ENCODE data around the gene BTNL9.
A peak's percentile ranks its signal among the peaks of the same experiment; 100 is the strongest.

BTNL9 gene

GRCh38 chr5:181020688-181021087, 19.4 kb upstream of the BTNL9 start:
- Histone ChIP-seq H2BK120ac (ENCODE audit: insufficient read depth, low read length, poor library complexity) (no peak overlapping the region), H3K27me3 (ENCODE audit: insufficient read depth, low read length) (no peaks in the 10 kb centered on the region), H2BK12ac (ENCODE audit: low read length) (no peak overlapping the region), H3K23ac (ENCODE audit: low read length) (no peak overlapping the region), H3K4me2 (ENCODE audit: low read length) (no peak overlapping the region), H3K79me1 (ENCODE audit: low read length) (no peaks in the 10 kb centered on the region), H4K8ac (ENCODE audit: low read depth, low read length) (no peak overlapping the region), H3K14ac (ENCODE audit: low read length) (no peak overlapping the region), H3K36me3 (ENCODE audit: control insufficient read depth in 1 of 2, insufficient read depth in 2 of 2, low read length in 2 of 2) (no peaks in the 10 kb centered on the region), H3K9ac (ENCODE audit: low read length) (no peak overlapping the region), H4K91ac (ENCODE audit: low read depth, low read length) (no peak overlapping the region), H3K9me3 (ENCODE audit: insufficient read depth, low read depth, low read length) (peaks cover 10% of the 10 kb centered on the region), H2BK5ac (ENCODE audit: low read depth, low read length, poor library complexity) (no peak overlapping the region), H3K4ac (ENCODE audit: low read depth, low read length) (no peak overlapping the region), H4K12ac (ENCODE audit: low read depth, low read length) (no peak overlapping the region), H3K4me3 (ENCODE audit: low read depth, low read length) (no peak overlapping the region), H3K4me1 (ENCODE audit: control insufficient read depth in 1 of 2, insufficient read depth in 2 of 2, low read length in 2 of 2) (no peaks in the 10 kb centered on the region), H2AFZ (ENCODE audit: insufficient read depth, low read length, poor library complexity) (no peak overlapping the region), H3K79me2 (ENCODE audit: control insufficient read depth, insufficient read depth, low read length, poor library complexity) (no peaks in the 10 kb centered on the region), H2AK5ac (ENCODE audit: low read length) (no peak overlapping the region), H3K18ac (ENCODE audit: low read length) (no peak overlapping the region), H3K27ac (ENCODE audit: low read depth, low read length) (no peak overlapping the region)
- DNase-seq = no peak
- no CpG with 5 or more reads among the region's 3 CpGs for WGBS (ENCODE audit: extremely low coverage, insufficient coverage, insufficient read length)

GRCh38 chr5:181024245-181025064, 15.6 kb upstream of the BTNL9 start:
- no peaks in the 10 kb centered on the region for H3K79me2 ChIP-seq (ENCODE audit: control insufficient read depth, insufficient read depth, low read length, poor library complexity)
- H4K91ac ChIP-seq (ENCODE audit: low read depth, low read length) = no peak overlapping the region
- no peak overlapping the region for H4K12ac ChIP-seq (ENCODE audit: low read depth, low read length)
- no peak for DNase-seq
- no peak overlapping the region for H2AK5ac ChIP-seq (ENCODE audit: low read length)
- H3K27ac ChIP-seq (ENCODE audit: low read depth, low read length) = no peak overlapping the region
- H3K18ac ChIP-seq (ENCODE audit: low read length) = no peak overlapping the region
- no peak overlapping the region for H3K4ac ChIP-seq (ENCODE audit: low read depth, low read length)
- H3K4me2 ChIP-seq (ENCODE audit: low read length) = no peak overlapping the region
- no peak overlapping the region for H4K8ac ChIP-seq (ENCODE audit: low read depth, low read length)
- H3K14ac ChIP-seq (ENCODE audit: low read length) = no peak overlapping the region
- H2BK120ac ChIP-seq (ENCODE audit: insufficient read depth, low read length, poor library complexity) = no peak overlapping the region
- H3K27me3 ChIP-seq (ENCODE audit: insufficient read depth, low read length) = no peaks in the 10 kb centered on the region
- no peaks in the 10 kb centered on the region for H3K4me1 ChIP-seq (ENCODE audit: control insufficient read depth in 1 of 2, insufficient read depth in 2 of 2, low read length in 2 of 2)
- H3K9ac ChIP-seq (ENCODE audit: low read length) = peak overlapping the region; percentile 45
- no peaks in the 10 kb centered on the region for H3K36me3 ChIP-seq (ENCODE audit: control insufficient read depth in 1 of 2, insufficient read depth in 2 of 2, low read length in 2 of 2)
- no peak overlapping the region for H3K23ac ChIP-seq (ENCODE audit: low read length)
- no CpG with 5 or more reads among the region's 1 CpG for WGBS (ENCODE audit: extremely low coverage, insufficient coverage, insufficient read length)
- H3K9me3 ChIP-seq (ENCODE audit: insufficient read depth, low read depth, low read length) = peaks cover 10% of the 10 kb centered on the region
- no peaks in the 10 kb centered on the region for H3K79me1 ChIP-seq (ENCODE audit: low read length)
- H2BK12ac ChIP-seq (ENCODE audit: low read length) = no peak overlapping the region
- H2BK5ac ChIP-seq (ENCODE audit: low read depth, low read length, poor library complexity) = no peak overlapping the region
- no peak overlapping the region for H2AFZ ChIP-seq (ENCODE audit: insufficient read depth, low read length, poor library complexity)
- H3K4me3 ChIP-seq (ENCODE audit: low read depth, low read length) = peak overlapping the region; percentile 52

- H3K79me2 ChIP-seq (ENCODE audit: control insufficient read depth, insufficient read depth, low read length, poor library complexity) = no peaks in the 10 kb centered on the region
- H3K4me3 ChIP-seq (ENCODE audit: low read depth, low read length) = no peak overlapping the region
- no peak overlapping the region for H2AFZ ChIP-seq (ENCODE audit: insufficient read depth, low read length, poor library complexity)
- H4K12ac ChIP-seq (ENCODE audit: low read depth, low read length) = no peak overlapping the region
- H2BK120ac ChIP-seq (ENCODE audit: insufficient read depth, low read length, poor library complexity) = no peak overlapping the region
- H2BK5ac ChIP-seq (ENCODE audit: low read depth, low read length, poor library complexity) = no peak overlapping the region
- no peak overlapping the region for H2AK5ac ChIP-seq (ENCODE audit: low read length)
- H3K4me1 ChIP-seq (ENCODE audit: control insufficient read depth in 1 of 2, insufficient read depth in 2 of 2, low read length in 2 of 2) = no peaks in the 10 kb centered on the region
- H3K36me3 ChIP-seq (ENCODE audit: control insufficient read depth in 1 of 2, insufficient read depth in 2 of 2, low read length in 2 of 2) = no peaks in the 10 kb centered on the region
- no peak overlapping the region for H3K4ac ChIP-seq (ENCODE audit: low read depth, low read length)
- no peak overlapping the region for H3K9ac ChIP-seq (ENCODE audit: low read length)
- no peak overlapping the region for H3K27ac ChIP-seq (ENCODE audit: low read depth, low read length)
- H2BK12ac ChIP-seq (ENCODE audit: low read length) = no peak overlapping the region
- H3K79me1 ChIP-seq (ENCODE audit: low read length) = no peaks in the 10 kb centered on the region
- H3K9me3 ChIP-seq (ENCODE audit: insufficient read depth, low read depth, low read length) = peaks cover 5% of the 10 kb centered on the region
- H3K4me2 ChIP-seq (ENCODE audit: low read length) = peak overlapping the region; percentile 42
- no peak overlapping the region for H3K23ac ChIP-seq (ENCODE audit: low read length)
- no peak overlapping the region for H3K18ac ChIP-seq (ENCODE audit: low read length)
- WGBS (ENCODE audit: extremely low coverage, insufficient coverage, insufficient read length) = no CpG with 5 or more reads among the region's 11 CpGs
- no peak for DNase-seq
- no peak overlapping the region for H4K8ac ChIP-seq (ENCODE audit: low read depth, low read length)
- no peak overlapping the region for H4K91ac ChIP-seq (ENCODE audit: low read depth, low read length)
- no peaks in the 10 kb centered on the region for H3K27me3 ChIP-seq (ENCODE audit: insufficient read depth, low read length)
- no peak overlapping the region for H3K14ac ChIP-seq (ENCODE audit: low read length)
These were observed 12.5 kb upstream of the BTNL9 start for GRCh38 chr5:181027452-181028031.

- Histone ChIP-seq H4K12ac (ENCODE audit: low read depth, low read length) (no peak overlapping the region), H2AK5ac (ENCODE audit: low read length) (no peak overlapping the region), H3K4me3 (ENCODE audit: low read depth, low read length) (no peak overlapping the region), H4K8ac (ENCODE audit: low read depth, low read length) (no peak overlapping the region), H3K14ac (ENCODE audit: low read length) (no peak overlapping the region), H3K4me2 (ENCODE audit: low read length) (peak overlapping the region; percentile 42), H2BK12ac (ENCODE audit: low read length) (no peak overlapping the region), H3K79me1 (ENCODE audit: low read length) (no peaks in the 10 kb centered on the region), H2BK120ac (ENCODE audit: insufficient read depth, low read length, poor library complexity) (no peak overlapping the region), H3K36me3 (ENCODE audit: control insufficient read depth in 1 of 2, insufficient read depth in 2 of 2, low read length in 2 of 2) (no peaks in the 10 kb centered on the region), H3K4ac (ENCODE audit: low read depth, low read length) (no peak overlapping the region), H3K27me3 (ENCODE audit: insufficient read depth, low read length) (no peaks in the 10 kb centered on the region), H3K9ac (ENCODE audit: low read length) (no peak overlapping the region), H4K91ac (ENCODE audit: low read depth, low read length) (no peak overlapping the region), H3K9me3 (ENCODE audit: insufficient read depth, low read depth, low read length) (peaks cover 9% of the 10 kb centered on the region), H3K27ac (ENCODE audit: low read depth, low read length) (no peak overlapping the region), H3K79me2 (ENCODE audit: control insufficient read depth, insufficient read depth, low read length, poor library complexity) (no peaks in the 10 kb centered on the region), H3K18ac (ENCODE audit: low read length) (no peak overlapping the region), H2BK5ac (ENCODE audit: low read depth, low read length, poor library complexity) (no peak overlapping the region), H3K4me1 (ENCODE audit: control insufficient read depth in 1 of 2, insufficient read depth in 2 of 2, low read length in 2 of 2) (no peaks in the 10 kb centered on the region), H2AFZ (ENCODE audit: insufficient read depth, low read length, poor library complexity) (no peak overlapping the region), H3K23ac (ENCODE audit: low read length) (no peak overlapping the region)
- DNase-seq = no peak
- WGBS (ENCODE audit: extremely low coverage, insufficient coverage, insufficient read length) = no CpG with 5 or more reads among the region's 26 CpGs
These were observed 11.8 kb upstream of the BTNL9 start for GRCh38 chr5:181028032-181028819.

All from trophoblast cell (in vitro differentiated cells and primary cell).